SK-N-SH (cell line): ENCODE measurements around the gene C5orf63. TPM values are rescaled to one million over a fixed set of nuclear protein-coding genes. Genes with fewer than 3 reads are reported as not detected.

ENCODE experiments used
- CTCF ChIA-PET: fragments of 300-600, 350-600 bp; formaldehyde crosslinking; extraction: SDS; loops from one replicate; lab custom pipeline; 2021; lab: Yijun Ruan, JAX
- POLR2A ChIA-PET: fragments of 350-600 bp; sonication (Branson Sonifier 250); formaldehyde crosslinking; extraction: SDS; loops from one replicate; lab custom pipeline; 2020; ENCODE audit warnings: antibody characterized with exemption, inconsistent platforms; lab: Yijun Ruan, JAX
- DNase-seq: peaks from one replicate; pipeline ENCODE4 v3.0.0; 2012
- H2AFZ ChIP-seq: fragments of 200-600 bp; sonication (generic); 2 replicates; pipeline ENCODE4 v1.8.1; 2016; ENCODE audit warnings: antibody characterized with exemption, mild to moderate bottlenecking, low read depth
- H3F3A ChIP-seq: fragments of 200-600 bp; sonication (generic); replicated peaks from 2 replicates; pipeline ENCODE3; 2016; ENCODE audit warnings: antibody characterized with exemption, mild to moderate bottlenecking; ENCODE audit not compliant: insufficient read depth
- H3K27ac ChIP-seq, 2 experiments: fragments of 200-500 bp in 1 of 2; fragments of 200-600 bp in 1 of 2; sonication (Bioruptor generic) in 1 of 2; sonication (generic), shearing (Covaris generic) in 1 of 2; 2 replicates each; pipeline versions ENCODE4 v1.5.1 to v1.6.1; 2014 to 2016; ENCODE audit warnings: low read depth in 2 of 2, inconsistent platforms in 1 of 2, low read length in 1 of 2, mild to moderate bottlenecking in 1 of 2, mixed read lengths in 1 of 2
- H3K27me3 ChIP-seq: fragments of 200-600 bp; sonication (generic), shearing (Covaris generic); 2 replicates; pipeline ENCODE4 v1.6.1; 2016; ENCODE audit warnings: mixed run types; ENCODE audit not compliant: insufficient read depth
- H3K36me3 ChIP-seq, 2 experiments: fragments of 200-500 bp in 1 of 2; fragments of 200-600 bp in 1 of 2; sonication (Bioruptor generic) in 1 of 2; sonication (generic) in 1 of 2; replicated peaks in 1 of 2; 2 replicates each; pipeline versions ENCODE3 to v1.5.1; 2014 to 2016; ENCODE audit warnings: low read length in 1 of 2, mild to moderate bottlenecking in 1 of 2; ENCODE audit not compliant: insufficient read depth in 2 of 2, control insufficient read depth in 1 of 2
- H3K4me1 ChIP-seq, 2 experiments: fragments of 200-500 bp in 1 of 2; fragments of 200-600 bp in 1 of 2; sonication (Bioruptor generic) in 1 of 2; sonication (generic), shearing (Covaris generic) in 1 of 2; 2 replicates each; pipeline versions ENCODE4 v1.5.1 to v1.6.1; 2014 to 2016; ENCODE audit warnings: low read depth in 1 of 2, low read length in 1 of 2, mixed run types in 1 of 2; ENCODE audit not compliant: insufficient read depth in 2 of 2, control insufficient read depth in 1 of 2
- H3K4me2 ChIP-seq: fragments of 200-600 bp; sonication (generic), shearing (Covaris generic); 2 replicates; pipeline ENCODE4 v1.6.1; 2017; ENCODE audit warnings: mixed run types
- H3K4me3 ChIP-seq, 2 experiments: fragments of 200-500 bp in 1 of 2; fragments of 200-600 bp in 1 of 2; sonication (Bioruptor generic) in 1 of 2; sonication (generic), shearing (Covaris generic) in 1 of 2; 2 replicates each; pipeline versions ENCODE4 v1.5.1 to v1.8.1; 2014 to 2016; ENCODE audit warnings: low read depth in 2 of 2, inconsistent platforms in 1 of 2, low read length in 1 of 2, mild to moderate bottlenecking in 1 of 2, mixed read lengths in 1 of 2, moderate library complexity in 1 of 2
- H3K79me2 ChIP-seq: fragments of 200-600 bp; sonication (generic); 2 replicates; pipeline ENCODE4 v1.8.1; 2017; ENCODE audit warnings: mild to moderate bottlenecking; ENCODE audit not compliant: insufficient read depth
- H3K9ac ChIP-seq: fragments of 200-600 bp; sonication (generic); 2 replicates; pipeline ENCODE4 v1.6.1; 2017; ENCODE audit warnings: mixed run types
- H3K9me2 ChIP-seq: fragments of 200-600 bp; sonication (generic); 2 replicates; pipeline ENCODE4 v1.6.1; 2017; ENCODE audit warnings: mixed run types
- H3K9me3 ChIP-seq: fragments of 200-600 bp; sonication (generic); 2 replicates; pipeline ENCODE4 v1.6.1; 2017; ENCODE audit warnings: mixed run types, mild to moderate bottlenecking, moderate library complexity
- H4K20me1 ChIP-seq: fragments of 200-600 bp; sonication (generic); 2 replicates; pipeline ENCODE4 v1.6.1; 2017; ENCODE audit warnings: mild to moderate bottlenecking, mixed run types; ENCODE audit not compliant: insufficient read depth
- ELF1 ChIP-seq: IDR thresholded peaks from 2 replicates; pipeline ENCODE4 v1.4.0; 2012
- EP300 ChIP-seq, 2 experiments: IDR thresholded peaks; 2 replicates each; pipeline versions ENCODE4 v1.4.0 to v1.6.1; 2012; ENCODE audit warnings: borderline replicate concordance in 1 of 2, low read depth in 1 of 2, low read length in 1 of 2
- EZH2phosphoT487 ChIP-seq: fragments of 200-600 bp; sonication (generic); IDR thresholded peaks from 2 replicates; pipeline ENCODE4 v1.6.1; 2017; ENCODE audit warnings: low read depth, mixed run types, mild to moderate bottlenecking, antibody characterized with exemption, moderate library complexity, borderline replicate concordance
- POLR2AphosphoS5 ChIP-seq: IDR thresholded peaks from 2 replicates; pipeline ENCODE4 v1.6.1; 2012; ENCODE audit warnings: low read depth, low read length
- RAD21 ChIP-seq: IDR thresholded peaks from 2 replicates; pipeline ENCODE4 v1.6.1; 2012; ENCODE audit warnings: mild to moderate bottlenecking, low read length
- REST ChIP-seq: IDR thresholded peaks from 2 replicates; pipeline ENCODE4 v1.6.1; 2012; ENCODE audit warnings: mild to moderate bottlenecking, low read depth, low read length, moderate library complexity
- RFX5 ChIP-seq: IDR thresholded peaks from 2 replicates; pipeline ENCODE4 v1.6.1; 2012; ENCODE audit warnings: mild to moderate bottlenecking, improper control_type of control experiment, low read length
- USF1 ChIP-seq: IDR thresholded peaks from 2 replicates; pipeline ENCODE4 v1.4.0; 2012; ENCODE audit warnings: low read depth, borderline replicate concordance
- WGBS: methylation state at CpG from one replicate; pipeline ENCODE4 v1.1.6; 2017; ENCODE audit warnings: low lambda C conversion rate; 5-methylcytosine and 5-hydroxymethylcytosine counted together
- polyA plus RNA-seq, 3 experiments: library from polyadenylated mRNA; depleted of rRNA; stranded (reverse); fragments of >200 nt; gene quantifications; 2 replicates each; pipeline ENCODE4 v1.2.3, GENCODE V29; 2012
- TF ChIP-seq, protein P1 (sequence below): IDR thresholded peaks from 2 replicates; pipeline ENCODE4; 2012

C5orf63 gene
- polyA plus RNA-seq, 1 of the 3 experiments (the other 2 are of a cell fraction): 3.6 TPM

GRCh38 chr5:127060470-127060985 is 12.8 kb downstream of the C5orf63 start (continued):
- TF ChIP-seq RAD21 (no peak), RFX5 (no peak), EZH2phosphoT487 (no peak), USF1 (no peak)
- TF ChIP-seq, protein P1, sequence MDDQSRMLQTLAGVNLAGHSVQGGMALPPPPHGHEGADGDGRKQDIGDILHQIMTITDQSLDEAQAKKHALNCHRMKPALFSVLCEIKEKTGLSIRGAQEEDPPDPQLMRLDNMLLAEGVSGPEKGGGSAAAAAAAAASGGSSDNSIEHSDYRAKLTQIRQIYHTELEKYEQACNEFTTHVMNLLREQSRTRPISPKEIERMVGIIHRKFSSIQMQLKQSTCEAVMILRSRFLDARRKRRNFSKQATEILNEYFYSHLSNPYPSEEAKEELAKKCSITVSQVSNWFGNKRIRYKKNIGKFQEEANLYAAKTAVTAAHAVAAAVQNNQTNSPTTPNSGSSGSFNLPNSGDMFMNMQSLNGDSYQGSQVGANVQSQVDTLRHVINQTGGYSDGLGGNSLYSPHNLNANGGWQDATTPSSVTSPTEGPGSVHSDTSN: no peak

DNA sequence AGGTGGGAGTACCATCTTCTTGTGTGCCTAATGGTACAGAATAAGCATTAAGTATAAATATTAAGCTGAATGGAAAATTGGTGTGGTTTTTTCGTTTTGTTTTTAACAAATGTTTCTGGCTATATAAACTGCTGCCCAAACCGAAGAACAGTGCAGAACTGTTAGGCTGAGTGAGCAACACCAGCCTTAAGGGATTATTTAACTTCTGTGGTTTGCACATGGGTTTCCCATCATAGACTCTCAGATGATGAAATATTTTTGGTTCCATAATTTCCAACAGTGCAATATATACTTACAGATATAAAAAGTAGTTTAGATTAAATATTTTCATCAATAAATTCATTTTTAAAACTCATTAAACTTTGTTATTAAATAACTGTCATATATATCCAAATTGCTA is 16.4 kb downstream of the C5orf63 start:
- Histone ChIP-seq H3F3A (no peaks in the 10 kb centered on the region), H3K9me3 (no peaks in the 10 kb centered on the region), H3K4me3 (no peak overlapping the region), H3K27me3 (no peaks in the 10 kb centered on the region), H2AFZ (no peak overlapping the region), H3K9ac (no peak overlapping the region), H3K36me3 (peaks cover 3 to 10% of the 10 kb centered on the region in 2 experiments), H3K9me2 (no peaks in the 10 kb centered on the region), H3K27ac (no peak overlapping the region), H4K20me1 (no peaks in the 10 kb centered on the region), H3K79me2 (no peaks in the 10 kb centered on the region), H3K4me2 (no peak overlapping the region), H3K4me1 (no peaks in the 10 kb centered on the region)
- 66% methylated on average over 2 of the region's 2 CpGs for WGBS
- no peak for TF ChIP-seq RAD21
- no peak for TF ChIP-seq POLR2AphosphoS5
- no peak for TF ChIP-seq EP300 (IDR thresholded peaks at IDR 0.05; ENCODE audit: borderline replicate concordance in 1 of 2, low read depth in 1 of 2, low read length in 1 of 2)
- no peak for TF ChIP-seq ELF1
- no peak for TF ChIP-seq REST
- CTCF ChIA-PET: no interaction called here
- POLR2A ChIA-PET: no interaction called here
- no peak for DNase-seq
